ENCODE measurements around the gene MPZL3. TPM values are rescaled to one million over a fixed set of nuclear protein-coding genes. Genes with fewer than 3 reads are reported as not detected.

Gene MPZL3
- not detected in 2 replicates for total RNA-seq
- not detected for polyA plus RNA-seq (2012)

GRCh38 chr11:118251858-118252652, at the start of gene MPZL3:
Gene MPZL3, minus strand, starts transcription at chr11:118252365. Its CDS starts 71 bp downstream, at chr11:118252294.
- peak; percentile 11 for DNase-seq (ENCODE audit: low read depth)

GRCh38 chr11:118301600-118302195, 49.5 kb upstream of the MPZL3 start:
- DNase-seq (ENCODE audit: low read depth) = no peak

- DNase-seq (ENCODE audit: low read depth) = peak; percentile 18
Measured at GRCh38 chr11:118295815-118296454, 43.8 kb upstream of the MPZL3 start.

- no peak for DNase-seq (ENCODE audit: low read depth)
Measured at GRCh38 chr11:118295199-118295598, 43.0 kb upstream of the MPZL3 start.

GRCh38 chr11:118294053-118294452, 41.9 kb upstream of the MPZL3 start:
- no peak for DNase-seq (ENCODE audit: low read depth)

- no peak for DNase-seq (ENCODE audit: low read depth)
Measured at GRCh38 chr11:118291477-118292135, 39.4 kb upstream of the MPZL3 start.

- DNase-seq (ENCODE audit: low read depth) = no peak
Measured at GRCh38 chr11:118290923-118291322, 38.8 kb upstream of the MPZL3 start.

GRCh38 chr11:118289401-118289800, 37.2 kb upstream of the MPZL3 start:
- DNase-seq (ENCODE audit: low read depth) = no peak

GRCh38 chr11:118287006-118287405, 34.8 kb upstream of the MPZL3 start:
- DNase-seq (ENCODE audit: low read depth) = no peak

- DNase-seq (ENCODE audit: low read depth) = no peak
Measured at GRCh38 chr11:118286545-118286944, 34.4 kb upstream of the MPZL3 start.

GRCh38 chr11:118283756-118284350, 31.7 kb upstream of the MPZL3 start:
- DNase-seq (ENCODE audit: low read depth) = no peak

- DNase-seq (ENCODE audit: low read depth) = no peak
Measured at GRCh38 chr11:118283037-118283636, 31.0 kb upstream of the MPZL3 start.

GRCh38 chr11:118282606-118283005, 30.4 kb upstream of the MPZL3 start:
- DNase-seq (ENCODE audit: low read depth) = no peak

GRCh38 chr11:118281284-118281683, 29.1 kb upstream of the MPZL3 start:
- DNase-seq (ENCODE audit: low read depth) = no peak

GRCh38 chr11:118277312-118277711, 25.1 kb upstream of the MPZL3 start:
- no peak for DNase-seq (ENCODE audit: low read depth)

GRCh38 chr11:118276422-118276821, 24.3 kb upstream of the MPZL3 start:
- DNase-seq (ENCODE audit: low read depth) = no peak

GRCh38 chr11:118275176-118275575, 23.0 kb upstream of the MPZL3 start:
- no peak for DNase-seq (ENCODE audit: low read depth)

- DNase-seq (ENCODE audit: low read depth) = no peak
Measured at GRCh38 chr11:118274186-118274585, 22.0 kb upstream of the MPZL3 start.

GRCh38 chr11:118272001-118272400, 19.8 kb upstream of the MPZL3 start:
- DNase-seq (ENCODE audit: low read depth) = no peak

- DNase-seq (ENCODE audit: low read depth) = no peak
Measured at GRCh38 chr11:118267486-118267885, 15.3 kb upstream of the MPZL3 start.

- no peak for DNase-seq (ENCODE audit: low read depth)
Measured at GRCh38 chr11:118265954-118266353, 13.8 kb upstream of the MPZL3 start.

All from myocyte (in vitro differentiated cells).